HG03469 (cell line): ENCODE data around the gene KCNAB1.
"Not testable (repeated sequence)": the region's sequence is repeated elsewhere in the genome, so short reads cannot be mapped to it uniquely, and the experiment has no call there.

ENCODE experiments used
- ATAC-seq: cut with Tn5 transposase; IDR thresholded peaks from one replicate; pipeline ENCODE4 v1.9.1; 2021; ENCODE audit warnings: mild to moderate bottlenecking, moderate library complexity, moderate number of reproducible peaks; ENCODE audit not compliant: unreplicated experiment

Gene KCNAB1

DNA sequence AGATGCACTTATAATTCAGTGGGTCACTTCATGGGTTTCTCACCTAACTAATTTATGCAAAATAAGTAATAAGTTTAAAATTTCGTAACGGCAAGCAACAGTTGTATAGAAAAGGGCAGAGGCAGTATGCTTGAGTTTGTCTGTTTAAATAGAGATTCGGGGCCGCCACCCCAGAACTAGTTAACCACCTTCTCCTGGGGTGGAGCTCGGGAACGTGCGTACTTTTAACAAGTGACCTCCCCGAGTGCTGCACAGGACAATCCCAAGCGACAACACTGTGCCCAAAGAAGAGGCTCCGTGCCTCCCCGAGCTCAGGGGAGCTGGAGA is 434.1 kb downstream of the KCNAB1 start:
- no peak for ATAC-seq

GRCh38 chr3:156554842-156555687 is 434.7 kb downstream of the KCNAB1 start, which contains the start of gene SSR3:
Gene SSR3 (minus strand): TSS chr3:156555117. CDS start chr3:156555089, 28 bp downstream.
- peak; percentile 98 for ATAC-seq

GRCh38 chr3:156558389-156558788 is 438.0 kb downstream of the KCNAB1 start:
- no peak for ATAC-seq

GRCh38 chr3:156559321-156559720 is 438.9 kb downstream of the KCNAB1 start:
- no peak for ATAC-seq

DNA sequence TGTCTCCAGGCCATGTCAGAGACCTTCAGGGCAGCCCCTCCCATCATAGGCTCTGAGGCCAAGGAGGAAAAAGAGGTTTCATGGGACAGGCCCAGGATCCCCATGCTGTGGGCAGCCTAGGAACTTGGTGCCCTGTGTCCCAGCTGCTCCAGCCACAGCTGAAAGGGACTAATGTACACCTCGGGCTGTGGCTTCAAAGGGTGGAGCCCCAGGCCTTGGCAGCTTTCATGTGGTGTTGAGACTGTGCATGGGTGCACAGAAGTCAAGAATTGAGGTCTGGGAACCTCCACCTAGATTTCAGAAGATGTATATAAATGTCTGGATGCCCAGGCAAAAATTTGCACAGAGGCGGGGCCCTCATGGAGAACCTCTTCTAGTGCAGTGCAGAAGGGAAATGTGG is 441.2 kb downstream of the KCNAB1 start:
- ATAC-seq, result no peak

- not testable (repeated sequence) for ATAC-seq
Observed at GRCh38 chr3:156562486-156562885, 442.1 kb downstream of the KCNAB1 start.

DNA sequence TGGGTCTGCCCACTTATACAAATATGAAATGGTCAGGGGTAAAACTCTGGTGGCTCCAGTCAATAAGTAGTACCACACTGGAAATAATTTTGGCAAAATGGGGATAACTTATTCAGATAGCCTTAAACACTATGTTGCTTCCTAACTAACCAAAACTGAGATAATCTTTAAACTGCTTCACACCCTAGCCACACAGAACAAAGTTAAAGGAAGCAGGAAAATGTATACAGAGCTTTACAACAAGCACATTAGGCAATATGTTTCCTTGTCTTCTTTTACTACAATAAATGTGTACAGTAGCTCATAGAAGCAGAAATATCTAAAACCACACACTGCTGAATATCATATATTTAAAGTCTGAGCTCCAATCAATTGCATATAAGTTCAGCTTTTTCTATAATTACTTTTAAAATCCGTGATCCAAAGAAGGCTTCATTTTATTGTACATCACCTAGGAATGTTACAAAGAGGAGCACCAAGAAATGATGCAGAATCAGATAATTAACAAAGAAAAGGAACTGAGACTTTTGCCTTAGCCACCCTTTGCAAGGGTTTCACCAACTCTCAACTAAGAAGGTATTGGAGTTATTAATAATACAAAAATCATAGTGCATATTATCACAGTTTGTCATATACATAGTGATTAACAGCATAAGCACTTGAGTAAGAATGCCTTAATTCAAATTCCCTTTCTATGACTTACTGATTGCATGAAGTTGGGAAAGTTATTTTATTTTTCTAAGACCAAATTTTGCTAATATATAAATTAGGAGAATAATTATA is 443.7 kb downstream of the KCNAB1 start:
- no peak for ATAC-seq

DNA sequence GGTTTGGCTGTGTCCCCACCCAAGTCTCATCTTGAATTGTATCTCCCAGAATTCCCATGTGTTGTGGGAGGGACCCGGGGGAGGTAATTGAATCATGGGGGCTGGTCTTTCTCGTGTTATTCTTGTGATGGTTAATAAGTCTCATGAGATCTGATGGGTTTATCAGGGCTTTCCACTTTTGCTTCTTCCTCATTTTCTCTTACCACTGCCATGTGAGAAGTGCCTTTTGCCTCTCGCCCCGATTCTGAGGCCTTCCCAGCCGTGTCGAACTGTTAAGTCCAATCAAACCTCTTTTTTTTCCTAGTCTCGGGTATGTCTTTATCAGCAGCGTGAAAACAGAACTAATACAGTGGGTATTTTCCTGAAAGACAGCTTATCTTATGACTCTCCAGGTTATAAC is 448.6 kb downstream of the KCNAB1 start:
- not testable (repeated sequence) for ATAC-seq

DNA sequence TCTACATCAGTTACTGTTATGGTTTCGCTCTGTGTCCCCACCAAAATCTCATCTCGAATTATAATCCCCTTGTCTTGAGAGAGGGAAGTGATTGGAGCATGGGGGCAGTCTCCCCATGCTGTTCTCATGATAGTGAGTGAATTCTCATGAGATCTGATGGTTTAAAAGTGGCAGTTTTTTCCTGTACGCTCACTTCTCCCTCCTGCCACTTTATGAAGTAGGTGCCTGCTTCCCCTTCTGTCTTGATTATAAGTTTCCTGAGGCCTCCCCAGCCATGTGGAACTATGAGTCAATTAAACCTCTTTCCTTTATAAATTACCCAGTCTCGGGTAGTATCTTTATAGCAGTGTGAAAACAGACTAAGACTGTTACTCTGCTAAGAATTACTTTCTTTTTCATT is 449.5 kb downstream of the KCNAB1 start:
- not testable (repeated sequence) for ATAC-seq

- ATAC-seq, result no peak
Observed at GRCh38 chr3:156575641-156576040, 455.3 kb downstream of the KCNAB1 start.

DNA sequence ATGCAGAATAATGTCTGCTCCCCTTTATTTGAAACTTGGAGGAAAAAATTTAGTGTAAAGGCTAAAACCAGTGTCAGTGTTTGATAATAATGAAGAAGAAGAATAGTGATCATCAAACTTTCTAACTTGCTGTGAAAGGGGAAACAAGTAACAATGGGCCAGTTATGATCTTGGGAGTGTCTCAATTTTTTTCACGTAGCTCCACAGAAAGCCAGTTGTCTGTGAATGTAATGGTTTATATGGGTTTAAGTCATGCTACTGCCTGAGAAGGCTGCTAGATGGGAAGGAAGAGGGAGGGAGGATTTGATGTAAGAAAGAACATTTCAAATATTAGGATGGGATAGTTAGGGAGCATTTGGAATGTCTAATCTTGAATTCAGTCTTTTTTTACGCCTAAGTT is 455.7 kb downstream of the KCNAB1 start:
- ATAC-seq, result no peak

DNA sequence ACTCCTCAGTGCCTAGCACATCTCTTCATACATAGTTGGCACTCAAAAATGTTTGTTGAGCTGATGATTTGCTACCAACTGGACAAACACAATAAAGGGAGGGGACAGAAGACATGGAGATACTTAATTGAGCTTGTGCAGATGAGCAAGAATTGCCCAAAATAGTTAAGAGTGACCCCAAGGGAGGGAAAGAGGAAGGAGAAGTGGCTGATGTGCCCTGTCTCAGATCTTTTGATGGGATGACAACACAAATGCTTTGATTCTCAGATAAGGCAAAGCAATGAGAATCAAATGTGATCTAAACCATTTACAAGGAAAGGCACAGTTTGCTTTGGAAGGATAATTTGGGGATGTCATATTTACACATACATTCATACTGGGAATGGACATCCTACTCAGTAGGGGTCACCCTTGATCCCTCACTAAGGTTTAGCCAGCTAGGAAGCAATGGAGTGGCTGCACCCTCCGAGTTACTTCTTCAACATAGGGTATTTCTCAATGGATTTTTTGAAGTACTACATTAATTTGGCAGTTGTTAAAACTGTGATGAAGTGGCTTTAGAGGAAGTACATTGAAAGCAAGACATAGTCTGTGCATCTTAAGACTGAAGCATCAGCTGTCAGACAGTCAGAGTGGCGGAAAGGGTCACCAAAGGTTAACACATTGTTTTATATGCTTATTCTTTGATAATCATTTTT is 456.4 kb downstream of the KCNAB1 start:
- ATAC-seq, result no peak

GRCh38 chr3:156577736-156578135 is 457.4 kb downstream of the KCNAB1 start:
- no peak for ATAC-seq

DNA sequence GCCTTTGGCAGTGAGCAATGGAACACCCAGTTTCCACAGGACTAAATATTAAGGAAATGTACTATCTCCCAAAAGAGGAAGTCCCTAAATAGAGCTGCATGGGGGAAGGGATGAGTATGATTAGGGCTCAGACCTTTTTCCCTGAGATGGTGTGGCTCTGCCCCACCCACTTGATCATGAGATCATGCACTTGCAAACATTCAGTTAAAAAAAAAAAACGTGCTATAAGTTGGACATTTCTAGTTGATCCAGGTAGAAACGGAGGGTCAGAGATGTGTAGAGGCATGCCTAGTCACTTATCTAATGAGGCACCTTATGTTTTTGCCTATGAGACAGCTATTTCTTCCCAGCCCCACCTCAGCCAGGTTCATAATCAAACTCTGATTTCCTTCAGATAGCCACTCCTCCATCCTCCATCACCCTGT is 459.1 kb downstream of the KCNAB1 start:
- ATAC-seq, result no peak

- no peak for ATAC-seq
Observed at GRCh38 chr3:156581033-156581432, 460.7 kb downstream of the KCNAB1 start.

GRCh38 chr3:156581954-156582353 is 461.6 kb downstream of the KCNAB1 start:
- no peak for ATAC-seq

- ATAC-seq, result no peak
Observed at GRCh38 chr3:156582532-156583183, 462.3 kb downstream of the KCNAB1 start.

GRCh38 chr3:156583469-156583868 is 463.1 kb downstream of the KCNAB1 start:
- no peak for ATAC-seq

GRCh38 chr3:156586905-156587759 is 466.8 kb downstream of the KCNAB1 start:
- ATAC-seq, result no peak

- ATAC-seq, result no peak
Observed at GRCh38 chr3:156587760-156588069, 467.3 kb downstream of the KCNAB1 start.
